ENCODE data around the gene FRY.

The FRY gene

DNA sequence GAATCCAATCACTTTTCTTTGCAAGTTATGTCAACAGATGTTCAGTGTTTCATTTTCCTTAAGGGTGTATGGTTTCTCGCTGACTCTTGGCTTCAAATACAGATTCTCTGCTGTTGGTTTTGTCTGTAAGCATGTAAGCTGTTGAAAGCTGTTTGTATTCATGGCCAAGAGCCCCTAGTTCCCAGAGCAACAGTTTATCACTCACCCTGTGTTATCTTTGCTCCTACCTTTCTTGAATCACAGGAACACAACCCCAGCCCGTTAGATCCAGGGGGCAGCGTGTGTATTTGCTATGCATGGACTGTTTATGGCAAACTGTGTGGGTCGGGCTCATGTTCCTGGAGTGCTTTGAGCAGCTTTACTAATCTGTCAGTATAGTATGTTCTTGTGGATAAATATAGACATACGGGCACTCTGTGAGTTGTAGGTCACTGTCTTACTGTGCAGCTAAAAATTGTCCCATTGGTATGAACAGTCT, 28.9 kb downstream of the FRY start:
- Mint-ChIP-seq H3K36me3 (no peaks in the 10 kb centered on the region), H3K4me1 (peaks cover 3% of the 10 kb centered on the region), H3K27me3 (no peaks in the 10 kb centered on the region), H3K4me3 (no peak overlapping the region), H3K27ac (no peak overlapping the region), H3K9me3 (no peaks in the 10 kb centered on the region)
- no peak for ATAC-seq (ENCODE audit: low read depth)
- DNase-seq (ENCODE audit: low spot score in 2 of 2): no peak

DNA sequence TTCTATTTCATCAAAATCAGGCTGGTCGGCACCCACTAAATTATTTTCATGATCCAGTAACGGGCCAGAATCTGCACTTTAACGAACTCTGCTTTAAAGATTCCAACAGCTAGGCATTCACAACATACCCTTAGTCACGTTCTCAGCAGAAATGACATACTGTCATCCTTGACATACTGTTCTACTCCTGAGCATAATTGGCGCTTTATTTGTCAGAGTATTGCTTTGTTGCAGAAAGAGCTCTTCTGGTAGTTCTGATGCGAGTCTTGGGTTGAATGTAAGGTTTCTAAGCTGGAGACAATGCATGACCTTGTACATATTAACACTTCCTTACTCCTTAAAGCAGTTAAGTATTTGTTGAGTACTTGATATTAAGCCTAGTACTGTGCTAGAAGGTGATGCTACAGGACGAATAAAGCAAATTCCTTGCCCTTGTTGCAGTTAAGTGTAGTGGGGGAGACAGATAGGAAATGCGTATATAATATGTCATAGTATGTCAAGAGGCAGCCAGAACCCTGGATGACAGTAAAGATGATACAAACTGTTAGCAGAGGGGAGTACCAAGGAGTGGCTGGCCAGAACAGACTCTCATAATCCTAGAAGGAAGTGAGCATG, 32.2 kb downstream of the FRY start:
- no peaks in the 10 kb centered on the region for H3K27me3 Mint-ChIP-seq
- H3K9me3 Mint-ChIP-seq: no peaks in the 10 kb centered on the region
- H3K27ac Mint-ChIP-seq: no peak overlapping the region
- H3K36me3 Mint-ChIP-seq: no peaks in the 10 kb centered on the region
- DNase-seq (ENCODE audit: low spot score in 2 of 2): no peak
- H3K4me1 Mint-ChIP-seq: peaks cover 3% of the 10 kb centered on the region
- ATAC-seq (ENCODE audit: low read depth): no peak
- no peak overlapping the region for H3K4me3 Mint-ChIP-seq

DNA sequence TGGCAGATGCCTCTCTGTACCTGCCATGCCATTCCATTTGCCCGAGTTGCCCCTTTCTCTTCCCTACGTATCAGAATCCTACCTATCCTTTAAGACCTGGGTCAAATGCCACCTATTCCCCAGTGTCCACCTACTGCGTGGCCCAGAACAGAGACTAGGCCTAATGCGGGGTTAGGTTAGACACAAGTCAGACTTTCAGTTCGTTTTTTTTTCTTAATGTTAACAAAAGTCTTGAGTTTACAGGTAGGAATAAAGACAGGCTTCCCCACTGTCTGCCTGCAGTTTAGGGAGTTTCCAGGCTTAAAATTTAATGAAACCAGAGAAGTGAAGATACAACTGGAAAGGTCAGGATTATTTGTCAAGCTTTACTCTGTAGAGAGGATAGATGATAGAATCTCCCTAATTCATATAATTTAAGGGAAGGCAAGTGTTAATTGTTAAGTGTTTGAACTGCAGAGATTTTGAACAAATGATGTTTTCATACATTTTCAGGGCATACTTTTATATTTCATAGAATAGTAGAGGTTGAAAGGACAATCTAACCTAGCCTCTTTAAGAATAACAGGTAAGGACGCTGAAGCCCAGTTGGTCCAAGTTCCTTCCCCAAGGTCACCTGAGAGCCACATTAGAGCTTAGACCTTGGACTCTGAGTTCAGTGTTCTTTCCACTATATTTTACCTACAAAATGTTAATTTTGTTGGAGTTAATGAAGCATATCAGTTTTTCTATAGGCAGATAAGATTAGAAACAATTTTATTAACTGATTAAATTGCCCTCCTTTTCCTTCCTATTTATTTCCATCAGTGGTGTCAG, 35.8 kb downstream of the FRY start:
- H3K27ac Mint-ChIP-seq: no peak overlapping the region
- H3K9me3 Mint-ChIP-seq: no peaks in the 10 kb centered on the region

DNA sequence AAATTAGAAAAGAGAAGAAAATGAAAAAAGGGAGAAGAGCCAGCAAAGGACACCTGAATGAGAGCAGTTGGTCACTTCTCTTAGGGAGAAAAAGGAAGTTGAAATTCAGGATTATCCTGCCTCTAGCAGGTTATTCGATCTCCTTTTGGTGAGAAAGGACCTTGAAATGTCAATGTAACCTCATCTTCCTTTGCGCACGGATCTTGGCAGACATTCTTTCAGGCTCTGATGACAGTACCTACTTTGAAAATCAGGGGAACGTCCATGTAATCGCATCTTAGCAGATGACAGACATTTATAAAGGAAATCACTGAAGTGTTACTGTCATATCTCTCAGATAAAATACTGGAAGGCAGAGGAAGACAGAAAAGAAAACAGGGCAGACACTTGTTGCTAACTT, 36.7 kb downstream of the FRY start:
- H3K36me3 Mint-ChIP-seq: peaks cover 3% of the 10 kb centered on the region
- ATAC-seq (ENCODE audit: low read depth) (no peak), DNase-seq (ENCODE audit: low spot score in 2 of 2) (no peak)
- no peak overlapping the region for H3K4me3 Mint-ChIP-seq
- no peaks in the 10 kb centered on the region for H3K4me1 Mint-ChIP-seq
- H3K9me3 Mint-ChIP-seq: no peaks in the 10 kb centered on the region
- H3K27me3 Mint-ChIP-seq: no peaks in the 10 kb centered on the region
- no peak overlapping the region for H3K27ac Mint-ChIP-seq

More for the DNA sequence above, 35.8 kb downstream of the FRY start:
- H3K4me1 Mint-ChIP-seq: no peaks in the 10 kb centered on the region
- H3K4me3 Mint-ChIP-seq: no peak overlapping the region
- ATAC-seq (ENCODE audit: low read depth) (no peak), DNase-seq (ENCODE audit: low spot score in 2 of 2) (no peak)
- H3K27me3 Mint-ChIP-seq: no peaks in the 10 kb centered on the region
- peaks cover 3% of the 10 kb centered on the region for H3K36me3 Mint-ChIP-seq

DNA sequence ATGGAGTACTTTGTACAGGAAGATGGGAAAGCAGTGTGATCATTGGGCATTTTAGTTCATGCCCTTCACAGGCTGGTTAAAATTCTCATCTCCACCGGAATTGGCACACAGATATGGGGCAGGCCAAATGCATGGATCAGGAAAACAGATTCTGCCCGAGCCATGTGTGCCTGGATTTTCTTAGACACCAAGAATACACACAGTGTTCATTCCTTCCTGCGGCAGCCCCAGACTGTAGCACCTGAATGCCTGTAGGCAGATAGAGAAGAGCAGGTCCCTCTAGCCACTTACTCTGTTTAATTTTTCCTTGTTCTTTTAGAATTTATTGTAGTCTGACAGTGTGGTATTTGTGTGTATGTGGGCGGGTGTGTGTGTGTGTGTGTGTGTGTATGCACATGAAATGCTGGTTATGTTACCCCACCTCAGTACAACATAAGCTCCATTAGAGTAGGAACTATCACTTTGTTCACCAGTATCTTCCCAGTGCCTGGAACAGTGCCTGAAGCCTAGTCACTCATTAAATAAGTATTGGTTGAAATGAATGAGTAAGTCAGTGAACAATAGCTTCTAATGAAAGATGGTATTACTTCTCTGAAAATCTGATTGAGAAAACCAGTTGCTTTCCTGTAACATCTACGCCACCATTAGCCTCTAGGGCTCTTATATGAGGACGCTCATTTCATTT, 41.7 kb downstream of the FRY start:
- Mint-ChIP-seq H3K27me3 (no peaks in the 10 kb centered on the region), H3K9me3 (no peaks in the 10 kb centered on the region), H3K4me3 (no peak overlapping the region), H3K27ac (no peak overlapping the region), H3K36me3 (peaks cover 3% of the 10 kb centered on the region), H3K4me1 (no peaks in the 10 kb centered on the region)
- ATAC-seq (ENCODE audit: low read depth) (no peak), DNase-seq (ENCODE audit: low spot score in 2 of 2) (no peak)

DNA sequence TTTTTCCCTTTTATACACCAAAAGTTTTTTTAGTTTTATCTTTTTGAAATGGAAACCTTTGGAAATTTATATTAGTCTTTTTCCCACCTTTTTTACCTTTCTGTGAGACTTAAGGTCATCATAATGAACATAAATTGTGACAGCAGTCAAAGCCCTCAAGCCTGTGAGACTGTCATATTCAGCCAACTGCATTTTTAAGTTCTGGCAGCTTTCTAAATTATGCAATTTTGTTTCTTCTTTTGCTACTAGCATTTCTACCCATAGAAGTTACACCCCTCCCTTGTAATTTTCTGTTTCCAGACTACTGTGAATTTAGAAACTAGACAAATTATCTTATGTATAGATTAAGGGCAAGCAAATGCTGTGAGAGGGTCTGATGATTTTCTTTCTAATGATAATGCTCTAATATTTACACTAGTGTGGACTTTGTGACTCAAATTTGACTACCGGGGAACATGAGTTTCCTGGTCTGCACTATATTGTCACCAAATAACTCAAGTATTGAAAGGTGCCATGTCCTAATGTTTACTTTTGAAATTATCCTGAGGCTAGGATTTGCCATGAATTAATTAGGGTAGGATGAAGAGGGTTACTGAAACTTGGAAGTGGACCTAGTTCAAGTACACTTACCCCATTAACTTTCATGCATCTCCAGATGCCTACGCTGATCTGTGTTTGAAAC, 43.7 kb downstream of the FRY start:
- Mint-ChIP-seq H3K27ac (no peak overlapping the region), H3K27me3 (no peaks in the 10 kb centered on the region), H3K9me3 (no peaks in the 10 kb centered on the region), H3K4me1 (no peaks in the 10 kb centered on the region), H3K36me3 (peaks cover under 1% of the 10 kb centered on the region), H3K4me3 (no peak overlapping the region)
- no peak for ATAC-seq (ENCODE audit: low read depth)
- no peak for DNase-seq (ENCODE audit: low spot score in 2 of 2)

DNA sequence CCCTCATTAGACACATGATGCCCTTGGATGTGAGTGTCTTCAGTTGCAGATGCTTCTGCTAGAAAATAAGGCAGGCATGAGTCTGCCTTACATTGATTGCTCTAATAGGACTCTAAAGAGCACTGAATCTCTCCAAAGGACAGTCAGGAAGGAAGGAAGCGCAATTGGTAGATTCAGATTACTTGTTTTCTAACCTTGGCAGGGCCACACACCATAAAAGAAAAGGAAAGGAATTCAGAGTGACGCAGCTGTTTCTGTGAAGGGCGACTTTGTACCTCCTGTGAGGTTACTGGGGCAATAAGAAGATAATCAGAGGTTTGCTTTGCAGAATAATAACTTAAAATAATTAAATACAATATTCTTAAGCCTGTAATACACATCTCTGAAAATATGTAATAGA, 48.0 kb downstream of the FRY start:
- no peak overlapping the region for H3K27ac Mint-ChIP-seq
- H3K4me1 Mint-ChIP-seq: no peaks in the 10 kb centered on the region

DNA sequence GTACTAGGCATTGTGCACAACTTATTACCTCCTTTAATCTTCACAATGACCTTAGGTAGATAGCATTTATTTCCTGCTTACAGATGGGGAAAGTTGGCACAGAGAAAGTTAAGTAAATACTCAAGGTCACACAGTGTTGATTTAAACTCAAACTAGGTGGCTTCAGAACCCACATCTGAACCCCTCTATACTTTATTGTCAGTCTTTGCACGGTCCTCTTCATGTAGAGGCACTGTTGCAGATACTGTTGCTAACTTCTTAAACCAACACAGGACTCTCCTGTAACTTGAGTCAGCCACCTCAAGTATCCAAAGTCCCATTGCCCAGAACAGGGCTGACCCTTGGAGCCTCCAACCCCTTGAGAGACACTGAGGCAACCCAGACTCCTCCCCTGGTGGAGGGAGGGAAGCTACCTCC, 48.8 kb downstream of the FRY start:
- ATAC-seq (ENCODE audit: low read depth) (no peak), DNase-seq (ENCODE audit: low spot score in 2 of 2) (no peak)
- Mint-ChIP-seq H3K4me3 (no peak overlapping the region), H3K27me3 (no peaks in the 10 kb centered on the region), H3K4me1 (no peaks in the 10 kb centered on the region), H3K27ac (no peak overlapping the region), H3K36me3 (no peaks in the 10 kb centered on the region), H3K9me3 (no peaks in the 10 kb centered on the region)

More for the DNA sequence above, 48.0 kb downstream of the FRY start:
- no peak overlapping the region for H3K4me3 Mint-ChIP-seq
- no peaks in the 10 kb centered on the region for H3K36me3 Mint-ChIP-seq
- ATAC-seq (ENCODE audit: low read depth): no peak
- DNase-seq (ENCODE audit: low spot score in 2 of 2): no peak
- H3K9me3 Mint-ChIP-seq: no peaks in the 10 kb centered on the region
- H3K27me3 Mint-ChIP-seq: no peaks in the 10 kb centered on the region

DNA sequence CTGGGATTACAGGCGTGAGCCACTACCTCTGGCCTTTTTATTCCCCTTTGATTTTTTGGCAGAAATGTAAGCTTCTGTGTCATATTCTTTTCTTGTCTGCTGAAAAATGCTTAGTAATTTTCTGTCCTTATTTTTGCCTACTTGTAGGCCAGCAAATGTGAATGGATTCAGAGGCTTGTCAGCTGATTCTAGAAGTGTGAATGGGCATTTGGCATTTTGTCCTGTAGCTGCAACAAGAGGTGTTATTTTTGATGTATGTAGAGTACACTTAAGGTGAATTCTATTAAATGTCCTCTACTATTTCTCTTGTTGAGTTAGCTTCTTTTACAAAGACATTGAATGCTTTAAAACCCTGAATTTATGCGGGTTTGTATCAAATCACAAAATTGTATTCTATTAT, 50.0 kb downstream of the FRY start:
- H3K9me3 Mint-ChIP-seq: no peaks in the 10 kb centered on the region
- H3K36me3 Mint-ChIP-seq: no peaks in the 10 kb centered on the region
- no peak overlapping the region for H3K27ac Mint-ChIP-seq
- no peaks in the 10 kb centered on the region for H3K4me1 Mint-ChIP-seq
- ATAC-seq (ENCODE audit: low read depth): no peak
- DNase-seq (ENCODE audit: low spot score in 2 of 2): no peak
- no peaks in the 10 kb centered on the region for H3K27me3 Mint-ChIP-seq
- no peak overlapping the region for H3K4me3 Mint-ChIP-seq

DNA sequence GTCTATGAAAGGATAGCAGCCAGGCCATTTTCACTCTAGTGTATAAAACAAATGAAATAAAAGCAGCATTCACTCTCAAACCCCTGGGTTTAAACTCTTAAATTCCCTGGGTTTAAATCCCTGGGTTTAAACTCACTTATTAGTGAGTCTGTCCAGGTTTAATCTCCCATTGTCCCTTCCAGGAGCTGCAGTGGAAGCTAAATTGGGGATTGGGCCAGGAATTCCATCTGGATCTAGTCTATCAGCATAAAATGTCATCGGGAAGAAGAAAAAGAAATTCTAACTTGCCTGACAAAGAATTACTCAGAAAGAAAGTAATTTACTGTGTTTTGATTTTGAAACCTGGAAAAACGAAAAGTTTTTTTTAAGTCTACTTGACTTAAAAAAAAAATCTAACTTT, 54.8 kb downstream of the FRY start:
- no peak for DNase-seq (ENCODE audit: low spot score in 2 of 2)
- Mint-ChIP-seq H3K27me3 (peaks cover 3% of the 10 kb centered on the region), H3K27ac (no peak overlapping the region), H3K4me3 (no peak overlapping the region), H3K36me3 (no peaks in the 10 kb centered on the region), H3K4me1 (no peaks in the 10 kb centered on the region), H3K9me3 (no peaks in the 10 kb centered on the region)
- no peak for ATAC-seq (ENCODE audit: low read depth)

DNA sequence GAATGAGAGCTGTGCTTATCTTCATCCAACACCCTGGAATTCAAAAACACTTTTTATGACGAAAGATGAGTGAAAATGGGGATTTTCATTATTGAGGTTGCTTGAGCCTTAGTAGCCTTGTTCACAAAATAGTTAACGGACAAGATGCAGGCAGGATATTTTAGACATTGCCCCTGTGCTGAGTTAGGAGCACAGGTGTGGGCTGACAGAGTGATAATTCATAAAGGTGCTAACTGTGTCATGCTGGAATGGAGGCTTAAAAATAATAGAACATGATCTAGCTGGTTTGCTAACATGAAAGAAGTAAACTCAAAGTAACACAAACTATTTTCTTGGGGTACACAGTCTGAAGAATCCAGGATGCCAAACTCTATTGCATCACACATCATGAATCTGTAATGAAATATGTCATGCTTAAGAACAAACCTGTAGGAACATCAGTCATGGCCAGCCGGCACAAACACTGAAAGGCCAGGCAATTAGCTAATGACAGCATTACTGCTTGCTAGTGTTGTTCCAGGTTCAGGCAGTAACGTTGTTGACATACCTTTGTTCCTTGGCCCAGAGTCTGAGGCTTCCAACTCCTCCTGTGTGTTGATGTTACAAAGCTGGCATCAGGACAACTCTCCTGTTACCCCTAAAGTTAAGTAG, 55.3 kb downstream of the FRY start:
- no peaks in the 10 kb centered on the region for H3K9me3 Mint-ChIP-seq
- no peak for ATAC-seq (ENCODE audit: low read depth)
- H3K4me1 Mint-ChIP-seq: no peaks in the 10 kb centered on the region
- no peak for DNase-seq (ENCODE audit: low spot score in 2 of 2)
- H3K27ac Mint-ChIP-seq: no peak overlapping the region
- H3K36me3 Mint-ChIP-seq: no peaks in the 10 kb centered on the region
- no peak overlapping the region for H3K4me3 Mint-ChIP-seq
- H3K27me3 Mint-ChIP-seq: peaks cover 3% of the 10 kb centered on the region

DNA sequence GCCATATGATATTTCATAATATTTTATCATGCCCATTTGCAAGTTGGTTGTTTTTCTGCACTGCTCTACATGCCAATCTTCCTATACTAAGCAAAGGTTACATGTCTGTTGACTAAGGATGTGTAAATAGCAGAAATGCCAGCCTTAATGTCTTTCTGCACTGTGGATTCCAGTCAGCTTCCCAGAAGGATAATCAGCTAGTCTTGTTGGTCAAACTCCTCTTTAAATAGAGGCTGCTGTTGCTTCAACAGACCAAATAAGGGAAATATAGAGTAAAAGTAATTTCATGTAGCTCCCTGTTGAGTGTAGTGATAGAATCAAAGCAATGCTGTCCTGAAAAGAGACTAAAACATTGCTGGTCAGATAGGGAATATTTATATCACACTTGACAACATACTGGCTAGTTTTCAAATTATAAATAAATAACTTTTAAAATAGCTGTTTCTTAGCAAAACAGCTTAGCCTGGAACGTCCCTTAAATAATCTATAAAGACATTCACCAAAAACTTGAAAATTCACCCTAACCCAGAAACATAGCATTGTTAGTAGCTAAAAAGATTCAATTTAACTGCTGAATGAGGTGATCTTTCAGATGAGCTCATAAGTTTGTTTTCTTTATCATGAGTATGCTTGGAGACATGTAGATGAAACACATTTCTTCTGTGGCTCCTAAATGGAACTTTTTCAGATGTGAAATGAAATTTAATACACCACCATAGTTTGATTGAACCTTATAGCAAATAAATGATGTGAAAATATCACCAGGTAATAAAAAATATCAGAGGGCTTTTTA, 56.6 kb downstream of the FRY start:
- H3K9me3 Mint-ChIP-seq: no peaks in the 10 kb centered on the region
- no peaks in the 10 kb centered on the region for H3K36me3 Mint-ChIP-seq
- no peak for DNase-seq (ENCODE audit: low spot score in 2 of 2)
- H3K27me3 Mint-ChIP-seq: peaks cover 3% of the 10 kb centered on the region
- H3K4me1 Mint-ChIP-seq: no peaks in the 10 kb centered on the region
- ATAC-seq (ENCODE audit: low read depth): no peak
- no peak overlapping the region for H3K27ac Mint-ChIP-seq
- no peak overlapping the region for H3K4me3 Mint-ChIP-seq

DNA sequence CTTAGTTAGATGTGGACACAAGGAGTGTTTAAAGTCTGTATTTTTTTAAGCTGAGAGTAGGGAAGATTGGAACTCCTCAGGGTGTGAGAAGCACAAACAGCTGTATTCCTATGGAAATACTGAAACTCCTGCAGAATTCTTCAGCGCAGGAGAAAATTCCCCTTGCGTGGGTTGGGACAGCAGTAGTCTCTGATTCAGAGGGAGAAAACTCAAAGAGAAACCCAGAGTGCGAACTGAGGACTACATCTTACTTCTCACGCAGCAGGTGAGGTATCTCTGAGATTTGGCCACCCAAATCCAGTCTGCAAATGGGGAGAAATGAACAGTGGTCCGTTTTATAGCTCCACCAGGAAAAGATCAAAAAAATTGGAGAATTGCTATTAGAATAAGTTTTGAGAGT, 60.9 kb downstream of the FRY start:
- Mint-ChIP-seq H3K4me3 (no peak overlapping the region), H3K27ac (no peak overlapping the region), H3K36me3 (peaks cover 3% of the 10 kb centered on the region), H3K27me3 (peaks cover 11% of the 10 kb centered on the region), H3K9me3 (no peaks in the 10 kb centered on the region), H3K4me1 (no peaks in the 10 kb centered on the region)
- DNase-seq (ENCODE audit: low spot score in 2 of 2) (no peak), ATAC-seq (ENCODE audit: low read depth) (no peak)

All from memory B cell (primary cell).